ENCODE results near the gene TROAP. TPM values are rescaled to one million over a fixed set of nuclear protein-coding genes. Genes with fewer than 3 reads are reported as not detected.

TROAP gene
- total and polyA plus RNA-seq, 2 experiments from 2014 or later = 46.4 to 47.5 TPM

- peaks cover 7% of the 10 kb centered on the region for H3K27me3 Mint-ChIP-seq (ENCODE audit: insufficient read depth, low read depth, poor library complexity)
- TF ChIP-seq ETS1 (IDR thresholded peaks at IDR 0.05) = no peak
- TF ChIP-seq NANOG (IDR thresholded peaks at IDR 0.05; ENCODE audit: borderline replicate concordance) = no peak
- H3K4me3 Mint-ChIP-seq = no peak overlapping the region
These were observed 36.6 kb downstream of the TROAP start for GRCh38 chr12:49359671-49360070.

GRCh38 chr12:49362077-49362476 lies 39.0 kb downstream of the TROAP start:
- no peak overlapping the region for H3K4me3 Mint-ChIP-seq
- Histone ChIP-seq H3K9me2 (ENCODE audit: insufficient read depth) (no peaks in the 10 kb centered on the region), H3K4me1 (ENCODE audit: insufficient read depth) (no peaks in the 10 kb centered on the region), H3K27me3 (ENCODE audit: insufficient read depth) (peaks cover 19% of the 10 kb centered on the region), H3K4me3 (no peak overlapping the region), H2AFZ (no peak overlapping the region), H4K20me1 (replicated peaks; ENCODE audit: insufficient read depth) (no peaks in the 10 kb centered on the region), H3K36me3 (ENCODE audit: insufficient read depth) (no peaks in the 10 kb centered on the region), H3K79me2 (replicated peaks; ENCODE audit: insufficient read depth) (no peaks in the 10 kb centered on the region), H3K27ac (ENCODE audit: low read depth) (no peak overlapping the region), H3K4me2 (no peak overlapping the region), H3F3A (replicated peaks; ENCODE audit: low read depth) (peaks cover 6% of the 10 kb centered on the region; the same call in 1 of the 2 replicates)
- H3K4me1 Mint-ChIP-seq = peaks cover 5% of the 10 kb centered on the region; the same call in 2 of the 3 replicates
- peaks cover 17% of the 10 kb centered on the region for H3K27me3 Mint-ChIP-seq (ENCODE audit: insufficient read depth, low read depth, poor library complexity)
- H3K36me3 Mint-ChIP-seq (ENCODE audit: low read depth) = no peaks in the 10 kb centered on the region
- no peaks in the 10 kb centered on the region for H3K9me3 Mint-ChIP-seq
- DNase-seq (ENCODE audit: low spot score) = no peak
- no peak overlapping the region for H3K27ac Mint-ChIP-seq
- ATAC-seq = no peak
- TF ChIP-seq ETS1 (IDR thresholded peaks at IDR 0.05) = no peak
- no peak for TF ChIP-seq REST (IDR thresholded peaks at IDR 0.05; ENCODE audit: unreplicated experiment)
- TF ChIP-seq ZNF331 (CRISPR knock-in tag; IDR thresholded peaks at IDR 0.05; ENCODE audit: low read depth) = no peak
- no peak for TF ChIP-seq ZNF462 (CRISPR knock-in tag; IDR thresholded peaks at IDR 0.05)
- no peak for TF ChIP-seq ZNF114 (CRISPR knock-in tag; IDR thresholded peaks at IDR 0.05)
- no peak for TF ChIP-seq POLR2AphosphoS5 (IDR thresholded peaks at IDR 0.05; ENCODE audit: low read depth)

More at GRCh38 chr12:49359671-49360070, 36.6 kb downstream of the TROAP start:
- H2AFZ ChIP-seq = no peak overlapping the region
- H3K27ac ChIP-seq (ENCODE audit: low read depth) = no peak overlapping the region
- DNase-seq (ENCODE audit: low spot score) (no peak), ATAC-seq (no peak)
- no peak overlapping the region for H3K27ac Mint-ChIP-seq
- no peaks in the 10 kb centered on the region for H3K36me3 Mint-ChIP-seq (ENCODE audit: low read depth)
- no peaks in the 10 kb centered on the region for H3K9me3 Mint-ChIP-seq
- H3K27me3 ChIP-seq (ENCODE audit: insufficient read depth) = peaks cover 7% of the 10 kb centered on the region
- no peaks in the 10 kb centered on the region for H3K4me1 ChIP-seq (ENCODE audit: insufficient read depth)
- no peak overlapping the region for H3K4me2 ChIP-seq
- H3K4me1 Mint-ChIP-seq = peaks cover 2% of the 10 kb centered on the region; the same call in 1 of the 3 replicates
- H3K9me2 ChIP-seq (ENCODE audit: insufficient read depth) = no peaks in the 10 kb centered on the region
- H4K20me1 ChIP-seq (replicated peaks; ENCODE audit: insufficient read depth) = 0 out of 2 replicates have a peak, but pooled peaks cover 3% of the 10 kb centered on the region
- H3K79me2 ChIP-seq (replicated peaks; ENCODE audit: insufficient read depth) = no peaks in the 10 kb centered on the region
- H3K36me3 ChIP-seq (ENCODE audit: insufficient read depth) = no peaks in the 10 kb centered on the region
- H3K4me3 ChIP-seq = no peak overlapping the region
- H3F3A ChIP-seq (replicated peaks; ENCODE audit: low read depth) = no peaks in the 10 kb centered on the region
